ENCODE measurements around the gene SPRY1. TPM values are rescaled to one million over a fixed set of nuclear protein-coding genes. Genes with fewer than 3 reads are reported as not detected.

The SPRY1 gene
- total and polyA plus RNA-seq, 2 of the 8 experiments (the other 6 are each of a cell fraction or from before 2014, with no cell fraction given): 11.7 to 56.2 TPM

- Histone ChIP-seq H3K4me1 (replicated peaks in 1 of 4; ENCODE audit: control insufficient read depth in 3 of 4, insufficient read depth in 4 of 4, low read length in 3 of 4) (no peaks in the 10 kb centered on the region), H3K4me3 (ENCODE audit: extremely low read depth in 1 of 4, insufficient read depth in 2 of 4, low read depth in 3 of 4, low read length in 4 of 4) (no peak overlapping the region), H3K23me2 (ENCODE audit: low read depth, low read length) (no peaks in the 10 kb centered on the region), H3K79me2 (ENCODE audit: control insufficient read depth in 1 of 2, insufficient read depth in 2 of 2, low read length in 2 of 2) (no peaks in the 10 kb centered on the region), H2BK5ac (ENCODE audit: low read depth, low read length) (no peak overlapping the region), H2AK5ac (ENCODE audit: low read depth, low read length) (no peak overlapping the region), H3K4me2 (ENCODE audit: insufficient read depth in 1 of 2, low read depth in 2 of 2, low read length in 2 of 2) (no peak overlapping the region), H3K27me3 (replicated peaks in 1 of 4; ENCODE audit: control insufficient read depth in 3 of 4, extremely low read depth in 1 of 4, insufficient read depth in 3 of 4, low read length in 3 of 4) (no peaks in the 10 kb centered on the region), H2AFZ (ENCODE audit: low read length) (no peak overlapping the region), H2BK120ac (replicated peaks; ENCODE audit: low read depth, low read length) (no peak overlapping the region), H2BK15ac (ENCODE audit: low read length) (no peak overlapping the region), H3K27ac (ENCODE audit: low read depth, low read length) (no peak overlapping the region), H3K36me3 (ENCODE audit: control insufficient read depth in 2 of 4, insufficient read depth in 4 of 4, low read length in 3 of 4) (peaks cover 0 to 7% (median 0%) of the 10 kb centered on the region in 4 experiments; a peak in 1 of 8 replicates), H3K9ac (replicated peaks in 1 of 4; ENCODE audit: extremely low read depth in 1 of 4, low read depth in 3 of 4, low read length in 3 of 4) (no peak overlapping the region), H3K14ac (ENCODE audit: insufficient read length) (no peak overlapping the region), H2BK20ac (ENCODE audit: low read length) (no peak overlapping the region), H2BK12ac (ENCODE audit: low read depth, low read length) (no peak overlapping the region), H4K8ac (ENCODE audit: extremely low read depth, insufficient read depth, low read length) (no peak overlapping the region), H3K79me1 (ENCODE audit: low read depth, low read length) (no peaks in the 10 kb centered on the region), H3K4ac (replicated peaks; ENCODE audit: insufficient read length, low read depth, low read length) (no peak overlapping the region), H3K23ac (ENCODE audit: insufficient read length) (no peak overlapping the region), H3K56ac (replicated peaks; ENCODE audit: insufficient read length, low read depth, low read length) (no peak overlapping the region), H4K20me1 (replicated peaks in 1 of 2; ENCODE audit: control insufficient read depth in 1 of 2, insufficient read depth in 2 of 2, low read length in 2 of 2) (no peaks in the 10 kb centered on the region), H3K18ac (ENCODE audit: extremely low read depth, low read length) (no peak overlapping the region), H4K91ac (replicated peaks; ENCODE audit: insufficient read length, low read length) (no peak overlapping the region), H3K9me3 (ENCODE audit: insufficient read depth in 2 of 2, low read depth in 1 of 2, low read length in 1 of 2) (peaks cover 8 to 19% of the 10 kb centered on the region in 2 experiments; a peak in 3 of 4 replicates), H4K5ac (ENCODE audit: insufficient read length, low read depth, low read length) (no peak overlapping the region)
- ChIA-PET POLR2A (ENCODE audit: partially characterized antibody) (no interaction called here), CTCF (ENCODE audit: partially characterized antibody) (interaction anchor here (0.7 to 1.2 kb wide), 4 partner anchors 10 to 227 kb away, joined by 3 to 5 read pairs (median 3); no protein-coding TSS in a partner anchor)
- WGBS, 2 experiments (ENCODE audit: extremely low coverage in 1 of 2, insufficient coverage in 1 of 2, insufficient read length in 1 of 2, insufficient replicate concordance in 2 of 2, low coverage in 1 of 2, low lambda C conversion rate in 2 of 2, missing lambda C conversion rate in 1 of 2): 80% methylated on average over 9 of the region's 9 CpGs; no CpG with 5 or more reads in 1 of the 2 experiments
- DNase-seq (ENCODE audit: low read depth in 1 of 2, low spot score in 2 of 2) (no peak), FAIRE-seq (no peak)
- TF ChIP-seq TEAD4 (IDR thresholded peaks at IDR 0.05; ENCODE audit: low read depth, low read length): no peak
- no peak for TF ChIP-seq YY1 (IDR thresholded peaks at IDR 0.05; ENCODE audit: low read depth, low read length)
- TF ChIP-seq SRF (IDR thresholded peaks at IDR 0.05; ENCODE audit: low read depth, low read length): no peak
These were observed 37.4 kb downstream of the SPRY1 start for GRCh38 chr4:123433976-123434375.
